PC-3 (cell line): ENCODE data around the gene KRT28. TPM values are rescaled to one million over a fixed set of nuclear protein-coding genes. Genes with fewer than 3 reads are reported as not detected.
"Not testable (repeated sequence)": the region's sequence is repeated elsewhere in the genome, so short reads cannot be mapped to it uniquely, and the experiment has no call there.

ENCODE experiments used
- ATAC-seq: fragments of 200-7000 bp; cut with Tn5 transposase; 2 replicates; pipeline ENCODE4 v1.9.1; 2020; ENCODE audit warnings: mild to moderate bottlenecking, moderate library complexity
- BruUV-seq: library from RNA; stranded (reverse); fragments of 400-500 nt; replicated peaks from 2 replicates; lab custom pipeline; 2021; lab: Mats Ljungman, UMichigan
- CTCF ChIA-PET: fragments of 300-600 bp; sonication (Branson Sonifier 250); formaldehyde crosslinking; loops from one replicate; lab custom pipeline; 2022; ENCODE audit warnings: antibody characterized with exemption; lab: Charles Lee
- POLR2A ChIA-PET: fragments of 300-600 bp; sonication (Branson Sonifier 250); formaldehyde crosslinking; loops from one replicate; lab custom pipeline; 2022; ENCODE audit warnings: antibody characterized with exemption; ENCODE audit not compliant: unreplicated experiment; lab: Charles Lee
- DNase-seq: peaks from one replicate; pipeline ENCODE4 v3.0.0-alpha.2; 2015
- H2AFZ ChIP-seq: fragments of 300-600 bp; sonication (generic); 2 replicates; pipeline ENCODE4 v1.6.0; 2016; ENCODE audit warnings: antibody characterized with exemption, low read length
- H3F3A ChIP-seq: fragments of 300-600 bp; sonication (generic); one replicate; pipeline ENCODE4 v1.6.0; 2017; ENCODE audit warnings: antibody characterized with exemption, low read length, control low read depth, mild to moderate bottlenecking; ENCODE audit not compliant: unreplicated experiment
- H3K27ac ChIP-seq: fragments of 300-600 bp; sonication (generic); 2 replicates; pipeline ENCODE4 v1.5.1; 2016; ENCODE audit warnings: mild to moderate bottlenecking, low read length
- H3K27me3 ChIP-seq: fragments of 300-600 bp; sonication (generic); 2 replicates; pipeline ENCODE4 v1.6.1; 2016; ENCODE audit warnings: low read length, mixed read lengths
- H3K36me3 ChIP-seq: fragments of 300-600 bp; sonication (generic); 2 replicates; pipeline ENCODE4 v1.6.1; 2016; ENCODE audit warnings: low read depth, mixed run types, low read length, mixed read lengths
- H3K4me1 ChIP-seq: fragments of 300-600 bp; sonication (generic); 2 replicates; pipeline ENCODE4 v1.5.1; 2016; ENCODE audit warnings: low read length; ENCODE audit not compliant: insufficient read depth
- H3K4me2 ChIP-seq: fragments of 300-600 bp; sonication (generic); 2 replicates; pipeline ENCODE4 v1.6.0; 2016; ENCODE audit warnings: low read length
- H3K4me3 ChIP-seq: fragments of 300-600 bp; sonication (generic); 2 replicates; pipeline ENCODE4 v1.5.1; 2016; ENCODE audit warnings: mild to moderate bottlenecking, low read length, mixed read lengths
- H3K79me2 ChIP-seq: fragments of 300-600 bp; sonication (generic); 2 replicates; pipeline ENCODE4 v1.6.1; 2017; ENCODE audit warnings: low read length, mixed read lengths
- H3K9ac ChIP-seq: fragments of 300-600 bp; sonication (generic); 2 replicates; pipeline ENCODE4 v1.6.0; 2016; ENCODE audit warnings: mild to moderate bottlenecking, low read length
- H3K9me2 ChIP-seq: fragments of 300-600 bp; sonication (generic); replicated peaks from 2 replicates; pipeline ENCODE4 v1.6.1; 2016; ENCODE audit warnings: mixed run types, low read length, mixed read lengths
- H3K9me3 ChIP-seq: fragments of 300-600 bp; sonication (generic); 2 replicates; pipeline ENCODE4 v1.6.1; 2016; ENCODE audit warnings: low read length, mixed read lengths
- H4K20me1 ChIP-seq: fragments of 300-600 bp; sonication (generic); 2 replicates; pipeline ENCODE4 v1.6.1; 2016; ENCODE audit warnings: low read length, mixed read lengths
- CTCF ChIP-seq: fragments of 300-600 bp; sonication (generic); conservative IDR thresholded peaks from 2 replicates; pipeline ENCODE4 v1.5.1; 2017; ENCODE audit warnings: antibody characterized with exemption, low read depth, mild to moderate bottlenecking, low read length
- EZH2 ChIP-seq: fragments of 300-600 bp; sonication (generic); IDR thresholded peaks from one replicate; pipeline ENCODE4 v1.6.1; 2017; ENCODE audit warnings: antibody characterized with exemption, mild to moderate bottlenecking, low read length; ENCODE audit not compliant: unreplicated experiment
- EZH2phosphoT487 ChIP-seq: fragments of 300-600 bp; sonication (generic); IDR thresholded peaks from 2 replicates; pipeline ENCODE4 v1.6.1; 2018; ENCODE audit warnings: mild to moderate bottlenecking, antibody characterized with exemption, low read length, borderline replicate concordance
- intact Hi-C: fragments of 100-400 bp; cut with micrococcal nuclease; formaldehyde crosslinking; loops from 2 replicates; pipeline ENCODE4 v1.9.0; 2023
- total RNA-seq: library from RNA; depleted of rRNA; stranded (reverse); fragments of >200 nt; gene quantifications from 2 replicates; pipeline ENCODE4 v1.2.3, GENCODE V29; 2014; rRNA removed

KRT28 gene
- total RNA-seq, 1 experiment from 2014 or later: not detected

DNA sequence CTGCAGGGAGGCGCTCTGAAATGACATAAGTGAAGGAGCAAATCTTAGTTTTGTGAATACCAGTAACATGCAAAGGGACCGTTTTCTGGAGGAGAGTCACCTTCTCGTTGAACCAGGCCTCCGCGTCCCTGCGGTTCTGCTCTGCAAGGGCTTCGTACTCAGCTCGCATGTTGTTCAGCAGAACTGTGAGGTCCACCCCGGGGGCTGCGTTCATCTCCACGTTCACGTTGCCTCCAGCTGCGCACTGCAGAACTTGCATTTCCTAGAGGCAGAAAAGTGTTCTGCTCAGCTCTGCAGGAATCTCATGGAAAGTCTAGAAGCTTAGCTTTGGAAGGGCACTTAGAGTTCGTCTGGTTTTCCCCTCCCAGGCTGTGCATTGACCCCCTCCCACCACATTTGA lies 48.7 kb downstream of the KRT28 start:
- intact Hi-C loops: no loop called here
- no TSS peak for BruUV-seq
- Histone ChIP-seq H3K79me2 (no peaks in the 10 kb centered on the region), H4K20me1 (no peaks in the 10 kb centered on the region), H3K27ac (no peak overlapping the region), H3K9me3 (no peaks in the 10 kb centered on the region), H3K27me3 (no peaks in the 10 kb centered on the region), H3K36me3 (no peaks in the 10 kb centered on the region), H3K4me2 (no peak overlapping the region), H3K9ac (no peak overlapping the region), H3K4me3 (no peak overlapping the region), H3K4me1 (no peaks in the 10 kb centered on the region), H3F3A (no peaks in the 10 kb centered on the region), H2AFZ (no peak overlapping the region), H3K9me2 (no peaks in the 10 kb centered on the region)
- TF ChIP-seq EZH2phosphoT487 (no peak), CTCF (no peak), EZH2 (no peak)
- CTCF ChIA-PET: no interaction called here
- DNase-seq (no peak), ATAC-seq (no peak)
- POLR2A ChIA-PET: no interaction called here

GRCh38 chr17:40750391-40750790 lies 49.4 kb downstream of the KRT28 start:
- Histone ChIP-seq H3K9ac (no peak overlapping the region), H3K9me3 (no peaks in the 10 kb centered on the region), H4K20me1 (no peaks in the 10 kb centered on the region), H3K4me1 (no peaks in the 10 kb centered on the region), H3K4me3 (no peak overlapping the region), H3K79me2 (no peaks in the 10 kb centered on the region), H3K4me2 (no peak overlapping the region), H3F3A (no peaks in the 10 kb centered on the region), H3K27me3 (no peaks in the 10 kb centered on the region), H2AFZ (no peak overlapping the region), H3K27ac (no peak overlapping the region), H3K9me2 (no peaks in the 10 kb centered on the region), H3K36me3 (no peaks in the 10 kb centered on the region)
- no TSS peak for BruUV-seq
- ChIA-PET POLR2A (no interaction called here), CTCF (no interaction called here)
- no peak for ATAC-seq
- intact Hi-C loops: no loop called here
- DNase-seq: no peak
- no peak for TF ChIP-seq CTCF
- no peak for TF ChIP-seq EZH2phosphoT487
- TF ChIP-seq EZH2: no peak

- CTCF ChIA-PET, BruUV-seq: not testable (repeated sequence)
Measured at GRCh38 chr17:40748666-40749065, 51.1 kb downstream of the KRT28 start.

More at GRCh38 chr17:40748666-40749065, 51.1 kb downstream of the KRT28 start:
- H3K27ac ChIP-seq, H3K4me2 ChIP-seq, ATAC-seq, POLR2A ChIA-PET, H3K9me2 ChIP-seq, H3F3A ChIP-seq, H2AFZ ChIP-seq, H4K20me1 ChIP-seq, H3K27me3 ChIP-seq, H3K79me2 ChIP-seq, H3K9ac ChIP-seq, intact Hi-C loops, H3K36me3 ChIP-seq, DNase-seq, H3K4me3 ChIP-seq, H3K4me1 ChIP-seq, H3K9me3 ChIP-seq: not testable (repeated sequence)

Other genes with a start within 250 kb of the KRT28 start
- 0.12 TPM in 1 of 2 replicates, not detected in the other for gene CCR7, start 234.5 kb downstream of the KRT28 start, total RNA-seq
- 57.9 and 64.7 TPM in 2 replicates for gene SMARCE1, start 152.1 kb downstream of the KRT28 start, total RNA-seq
- gene KRT222, start 134.8 kb downstream of the KRT28 start, total RNA-seq: not detected in 2 replicates
- gene KRT24, start 96.2 kb downstream of the KRT28 start, total RNA-seq: not detected in 2 replicates
- gene KRT25, start 44.6 kb downstream of the KRT28 start, total RNA-seq: not detected in 2 replicates
- not detected in 2 replicates for gene KRT26, start 27.8 kb downstream of the KRT28 start, total RNA-seq
- not detected in 2 replicates for gene KRT27, start 17.4 kb downstream of the KRT28 start, total RNA-seq
- 18.3 and 24.8 TPM in 2 replicates for gene KRT10, start 22.7 kb upstream of the KRT28 start, total RNA-seq
- gene KRT12, start 67.3 kb upstream of the KRT28 start, total RNA-seq: not detected in 2 replicates
- gene KRT20, start 85.3 kb upstream of the KRT28 start, total RNA-seq: 0.18 TPM in 1 of 2 replicates, not detected in the other
- not detected in 2 replicates for gene KRT23, start 137.7 kb upstream of the KRT28 start, total RNA-seq
- not detected in 2 replicates for gene KRT39, start 167.0 kb upstream of the KRT28 start, total RNA-seq
- gene KRT40, start 184.4 kb upstream of the KRT28 start, total RNA-seq: not detected in 2 replicates
- gene KRTAP3-3, start 194.2 kb upstream of the KRT28 start, total RNA-seq: not detected in 2 replicates
- gene KRTAP3-2, start 199.9 kb upstream of the KRT28 start, total RNA-seq: not detected in 2 replicates
- gene KRTAP3-1, start 209.2 kb upstream of the KRT28 start, total RNA-seq: 1.6 TPM in 1 of 2 replicates, not detected in the other
- 0.51 TPM in 1 of 2 replicates, not detected in the other for gene KRTAP1-5, start 227.2 kb upstream of the KRT28 start, total RNA-seq
- gene KRTAP1-4, start 230.2 kb upstream of the KRT28 start, total RNA-seq: not detected in 2 replicates
- not detected in 2 replicates for gene KRTAP1-3, start 234.9 kb upstream of the KRT28 start, total RNA-seq
- gene KRTAP1-1, start 241.5 kb upstream of the KRT28 start, total RNA-seq: not detected in 2 replicates
- gene KRTAP2-1, start 247.4 kb upstream of the KRT28 start, total RNA-seq: not detected in 2 replicates